ENCODE data around the gene CLEC16A.
"Not testable (repeated sequence)": the region's sequence is repeated elsewhere in the genome, so short reads cannot be mapped to it uniquely, and the experiment has no call there.

Gene CLEC16A

DNA sequence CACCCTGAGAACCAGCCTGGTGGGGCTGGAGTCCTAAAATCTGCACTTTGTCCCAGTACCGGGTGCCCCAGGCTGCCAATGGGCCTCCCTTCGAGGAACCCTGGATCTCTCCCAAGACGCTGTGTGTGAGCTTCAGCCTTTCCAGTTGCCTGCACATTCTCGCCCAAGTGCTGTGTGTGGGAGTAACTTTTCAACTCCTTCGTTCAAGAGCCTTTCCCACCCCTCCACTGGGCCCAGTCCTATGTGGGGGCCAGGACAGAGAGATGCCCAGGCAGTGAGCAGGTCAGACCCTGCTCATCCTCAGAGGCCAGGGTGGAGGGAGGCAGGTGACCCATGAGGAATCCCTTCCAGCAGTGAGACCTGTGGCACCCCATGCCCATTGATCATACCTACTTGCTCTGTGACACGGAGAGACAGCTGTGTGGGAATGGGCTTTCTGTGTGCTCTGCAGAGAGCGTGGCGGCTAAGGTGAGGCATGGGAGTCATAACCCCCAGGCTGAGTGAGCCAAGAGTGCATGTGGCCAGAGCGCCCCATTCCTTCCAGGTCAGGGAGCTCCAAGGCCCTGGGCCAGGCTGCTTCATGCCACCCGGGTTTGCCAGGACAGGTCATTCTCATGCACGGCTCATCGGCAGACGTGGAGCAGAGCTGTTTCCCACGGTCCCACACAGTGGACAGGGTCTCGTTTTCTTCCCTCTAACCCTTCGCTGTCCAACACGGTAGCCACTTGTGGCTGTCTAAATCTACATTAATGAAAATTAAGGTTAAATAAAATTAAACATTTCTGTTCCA, 154.4 kb downstream of the CLEC16A start:
- DNase-seq = peak in 20 of 42 donors; percentile 6 to 71 (median 38)
- intact Hi-C loops (cut with DNase I) = no loop called here

DNA sequence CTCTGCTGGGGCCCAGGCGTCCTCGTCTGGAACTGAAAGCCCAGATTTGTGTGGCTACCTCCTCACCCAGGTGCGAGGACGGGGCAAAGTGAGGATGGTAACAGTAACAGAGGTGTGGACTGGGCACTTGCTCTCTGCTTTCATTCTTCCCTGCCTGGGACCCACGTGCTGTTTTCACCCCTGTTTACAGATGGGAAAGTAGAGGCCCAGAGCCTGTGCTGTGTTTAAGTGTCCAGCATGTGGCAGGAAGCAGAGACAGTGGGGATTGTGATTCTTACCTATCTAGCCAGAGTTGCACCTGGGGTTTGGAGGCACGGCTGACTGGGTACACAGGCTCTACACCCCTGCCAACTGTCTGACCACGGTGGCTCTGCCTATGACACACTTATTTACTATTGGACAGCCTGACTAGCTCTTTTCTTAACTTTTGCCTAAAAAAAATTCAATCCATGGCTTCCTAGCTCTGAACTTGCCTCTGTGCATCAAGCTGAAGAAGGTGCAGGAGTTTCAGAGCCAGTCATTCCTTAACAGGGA, 155.4 kb downstream of the CLEC16A start:
- intact Hi-C loops (cut with DNase I) = no loop called here
- DNase-seq = no peak

DNA sequence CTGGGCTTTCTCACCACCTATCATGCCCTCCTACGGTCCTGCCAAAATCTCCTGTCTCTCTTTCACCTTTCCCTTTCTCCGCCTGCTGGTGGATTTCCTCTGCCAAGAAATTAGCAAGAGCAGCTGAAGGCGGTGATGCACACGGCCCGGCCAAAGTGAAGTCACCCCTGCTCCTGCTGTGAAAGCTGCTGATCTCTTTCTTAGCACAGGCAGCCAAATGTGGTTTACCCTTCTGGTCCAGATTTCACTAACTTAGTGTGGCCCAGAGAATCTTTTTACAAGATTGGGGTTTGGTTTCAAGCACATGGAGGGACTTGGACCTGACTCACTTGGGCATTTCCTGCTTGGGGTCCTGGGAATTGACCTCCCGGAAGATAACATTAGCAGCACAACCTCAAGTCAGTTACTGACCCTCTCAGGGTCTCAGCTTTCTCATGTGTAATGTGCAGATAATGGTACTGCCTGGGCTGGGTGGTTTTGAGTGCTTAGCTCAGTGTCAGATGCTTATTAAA, 155.9 kb downstream of the CLEC16A start:
- DNase-seq = peak in 11 of 42 donors; percentile 8 to 71 (median 30)
- intact Hi-C loops (cut with DNase I) = no loop called here

DNA sequence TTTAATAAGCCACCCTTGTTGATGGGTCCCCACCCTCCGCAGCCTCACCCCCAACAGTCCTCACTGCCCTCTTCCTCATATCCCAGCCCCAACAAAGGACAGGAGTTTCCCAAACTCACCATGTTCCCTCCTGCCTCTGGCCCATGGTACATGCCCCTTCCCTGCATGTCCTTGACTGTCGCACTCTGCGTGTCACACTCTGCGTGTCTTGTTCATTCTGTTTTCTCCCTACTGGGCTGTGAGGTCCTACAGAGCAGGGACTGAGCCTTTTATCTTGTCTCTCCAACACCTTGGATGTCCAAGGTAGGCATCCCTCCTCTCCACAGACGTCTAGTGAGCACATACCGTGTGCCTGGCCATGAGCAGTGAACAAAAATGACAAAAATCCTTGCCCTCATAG, 156.9 kb downstream of the CLEC16A start:
- intact Hi-C loops (cut with DNase I) = no loop called here
- DNase-seq = no peak

DNA sequence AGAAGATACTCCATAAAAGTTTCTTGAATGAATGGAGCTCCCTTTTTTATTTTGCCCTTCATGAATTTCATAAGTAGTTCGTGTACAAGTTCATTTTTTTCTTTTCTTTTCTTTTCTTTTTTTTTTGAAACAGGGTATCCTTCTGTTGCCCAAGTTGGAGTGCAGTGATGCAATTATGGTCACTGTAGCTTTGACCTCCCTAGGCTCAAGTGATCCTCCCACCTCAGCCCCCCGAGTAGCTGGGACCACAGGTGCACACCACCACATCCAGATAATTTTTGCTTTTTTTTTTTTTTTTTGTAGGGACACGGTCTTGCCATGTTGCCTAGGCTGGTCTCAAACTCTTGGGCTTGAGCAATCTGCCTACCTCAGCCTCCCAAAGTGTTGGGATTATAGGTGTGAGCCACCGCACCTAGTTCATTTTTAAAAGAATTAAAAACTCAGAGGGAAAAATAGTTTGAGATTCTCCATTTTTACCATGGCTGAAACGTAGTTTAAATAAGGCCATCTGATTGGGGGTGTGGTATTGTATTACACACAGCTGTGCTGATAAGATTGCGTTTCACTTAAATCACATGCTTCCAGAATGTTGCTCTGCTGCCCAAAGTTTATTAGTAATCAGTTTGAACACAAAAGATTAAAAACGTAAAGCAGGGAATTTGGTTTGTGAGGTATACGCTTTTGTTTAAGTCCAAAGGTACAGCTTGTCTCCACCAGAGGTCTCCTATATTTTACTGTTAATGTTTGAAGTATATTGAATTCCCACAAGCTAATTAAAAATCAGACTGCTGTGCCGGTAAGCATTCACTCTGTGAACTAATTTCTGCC, 157.5 kb downstream of the CLEC16A start:
- intact Hi-C loops (cut with DNase I) = no loop called here
- DNase-seq = no peak

DNA sequence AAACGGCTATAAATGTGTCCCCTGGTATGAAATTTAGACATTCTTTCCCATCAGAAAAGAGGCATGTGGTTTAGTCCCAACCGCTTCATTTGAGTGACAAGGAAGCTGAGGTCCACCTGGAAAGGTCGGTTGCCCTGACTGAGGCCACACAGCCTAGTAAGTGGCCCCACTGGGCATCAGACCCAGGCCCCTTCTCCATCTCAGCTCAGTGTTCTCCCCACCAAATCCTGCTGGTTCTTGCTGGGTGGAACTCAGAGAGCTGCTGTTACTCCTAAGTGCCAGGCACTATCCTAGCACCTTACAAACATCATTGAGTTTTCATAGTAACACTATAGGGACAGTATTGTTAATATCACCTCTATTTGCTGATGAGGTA, 158.1 kb downstream of the CLEC16A start:
- DNase-seq = no peak
- intact Hi-C loops (cut with DNase I) = no loop called here

DNA sequence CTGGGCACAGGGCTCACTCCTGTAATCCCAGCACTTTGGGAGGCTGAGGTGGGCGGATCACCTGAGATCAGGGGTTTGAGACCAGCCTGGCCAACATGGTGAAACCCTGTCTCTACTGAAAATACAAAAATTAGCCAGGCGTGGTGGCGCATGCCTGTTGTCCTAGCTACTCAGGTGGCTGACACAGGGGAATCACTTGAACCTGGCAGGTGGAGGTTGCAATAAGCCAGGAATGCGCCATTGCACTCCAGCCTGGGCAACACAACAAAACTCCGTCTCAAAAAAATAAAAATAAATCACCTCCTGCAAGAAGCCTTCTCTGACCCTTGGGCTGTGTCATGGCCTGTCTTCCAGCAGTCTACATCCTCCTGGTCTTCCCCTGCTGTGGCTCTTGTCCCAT, 158.9 kb downstream of the CLEC16A start:
- intact Hi-C loops (cut with DNase I); DNase-seq: not testable (repeated sequence)

DNA sequence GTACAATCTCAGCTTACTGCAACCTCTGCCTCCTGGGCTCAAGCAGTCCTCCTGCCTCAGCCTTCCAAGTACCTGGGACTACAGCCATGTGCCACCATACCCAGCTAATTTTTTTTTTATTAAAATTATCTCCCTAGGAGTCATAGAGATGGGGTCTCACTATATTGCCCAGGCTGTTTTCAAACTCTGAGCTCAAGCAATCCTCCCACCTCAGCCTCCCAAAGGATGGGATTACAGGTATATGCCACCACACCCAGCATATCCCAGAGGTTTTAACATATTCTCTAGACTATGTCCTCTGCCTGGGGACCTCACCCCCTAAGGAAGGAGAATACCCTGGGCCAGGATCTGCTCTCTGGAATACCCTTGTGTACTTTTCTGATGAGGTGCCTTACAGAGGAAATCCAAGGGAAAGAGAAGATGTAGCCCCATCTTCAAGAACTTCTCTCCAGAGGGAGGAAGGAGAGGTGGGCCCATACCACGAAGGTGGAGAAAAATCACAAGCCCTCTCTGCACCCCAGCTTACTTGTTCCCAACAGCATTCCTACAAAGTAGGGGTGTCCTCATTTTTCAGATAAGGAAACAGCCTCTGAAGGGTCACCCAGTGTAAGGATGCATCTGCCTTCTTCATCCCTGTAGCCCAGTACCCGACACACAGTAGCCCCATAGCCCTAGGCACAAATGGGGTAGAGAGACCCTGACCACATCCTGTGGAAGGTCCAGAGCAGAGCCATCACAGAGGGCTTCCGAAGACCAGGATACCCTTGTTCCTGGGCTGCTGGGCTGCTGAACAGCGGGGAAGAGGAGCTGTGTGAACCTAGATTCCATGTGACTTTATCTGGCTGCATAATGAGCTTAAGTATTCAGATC, 160.0 kb downstream of the CLEC16A start:
- intact Hi-C loops (cut with DNase I) = no loop called here
- no peak for DNase-seq

DNA sequence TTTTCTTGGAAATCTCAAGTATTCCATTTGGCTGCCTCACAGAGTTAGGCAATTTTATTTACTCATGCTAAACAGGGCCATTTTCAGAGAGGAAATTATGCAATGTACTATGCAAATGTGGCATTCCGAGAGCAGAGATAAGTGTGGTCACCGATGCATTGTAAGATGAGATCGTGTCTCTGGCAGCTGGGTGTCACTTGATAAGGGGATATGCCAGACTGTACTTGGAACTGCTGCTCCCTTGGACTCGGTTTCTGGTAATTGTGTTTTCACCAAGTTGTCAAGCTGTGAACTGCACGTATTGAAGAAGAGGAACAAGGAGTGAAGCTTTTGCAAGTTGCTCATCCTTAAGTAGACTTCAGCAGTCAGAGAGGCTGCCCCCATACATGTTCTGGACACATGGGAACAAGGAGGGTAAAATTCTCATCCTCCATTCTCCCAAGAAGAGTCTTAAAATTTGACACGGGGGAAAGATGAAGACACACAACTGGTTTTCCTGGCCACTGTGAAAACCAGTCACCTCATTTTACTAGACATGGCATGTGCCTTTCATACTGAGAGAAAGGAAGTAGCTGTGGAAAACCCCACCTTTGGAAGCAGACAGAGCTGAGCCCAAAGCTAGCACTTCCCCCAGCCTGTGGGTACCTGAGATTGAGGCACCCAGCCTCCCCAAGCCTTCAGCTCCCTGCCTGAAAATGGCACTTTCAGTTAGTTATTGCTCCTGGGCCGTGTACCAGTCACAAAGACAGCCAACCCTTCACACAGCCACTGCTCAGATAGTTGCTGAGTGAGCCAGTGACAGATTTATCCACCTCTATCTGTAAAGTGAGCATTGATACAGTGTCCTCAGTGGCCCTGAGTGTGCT, 160.9 kb downstream of the CLEC16A start:
- intact Hi-C loops (cut with DNase I) = no loop called here
- DNase-seq = no peak

DNA sequence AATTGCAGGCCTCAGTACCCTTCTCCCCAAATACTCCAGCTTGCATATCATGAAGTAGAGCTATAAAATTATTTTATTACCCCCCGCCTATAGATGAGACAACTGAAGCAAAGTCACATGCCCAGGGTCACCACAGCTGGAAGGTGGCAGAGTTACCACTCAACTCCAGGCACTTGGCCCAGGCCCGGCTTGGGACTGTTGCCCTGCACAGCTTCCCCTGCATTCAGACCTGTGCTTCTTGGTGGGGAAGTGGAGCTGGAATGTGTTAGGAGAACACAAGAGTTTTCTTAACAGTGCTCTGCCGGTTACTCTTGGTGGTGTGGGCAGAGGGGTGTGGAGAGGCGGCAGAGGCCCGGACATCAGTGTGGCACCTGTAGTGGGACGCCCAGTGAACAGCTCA, 162.4 kb downstream of the CLEC16A start:
- DNase-seq = no peak
- intact Hi-C loops (cut with DNase I) = no loop called here

DNA sequence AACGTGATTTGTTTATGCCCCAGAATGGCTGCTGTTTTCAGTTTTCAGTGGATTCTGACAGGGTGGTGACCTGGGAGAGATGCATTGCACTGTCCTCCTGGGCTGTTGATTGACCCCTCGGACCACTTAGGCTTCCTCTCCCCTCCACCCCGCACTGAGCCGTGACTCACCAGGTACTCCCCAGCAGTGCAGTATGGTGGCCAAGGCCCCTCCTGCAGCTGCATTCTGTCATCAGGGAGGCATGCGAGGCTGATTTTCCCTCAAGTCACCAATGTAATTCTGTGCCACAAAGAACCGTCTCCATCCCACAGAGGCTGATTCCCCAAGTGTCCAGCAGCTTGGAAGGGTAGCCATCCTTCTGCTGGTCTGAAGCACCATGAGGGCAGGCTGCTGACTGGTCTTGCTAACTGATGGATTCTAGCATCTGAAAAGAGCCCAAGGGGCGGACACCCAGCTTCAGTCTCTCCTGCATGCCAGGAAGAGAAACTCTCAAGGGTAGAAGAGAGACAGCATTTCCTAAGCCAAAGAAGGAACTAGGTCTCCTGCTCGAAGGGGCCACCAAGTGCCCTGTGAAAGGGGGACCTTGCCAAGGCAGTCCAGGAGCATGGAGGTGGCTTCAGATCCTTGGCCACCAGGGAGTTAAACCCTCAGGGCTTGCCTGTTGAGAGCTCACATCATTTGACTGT, 163.6 kb downstream of the CLEC16A start:
- no peak for DNase-seq
- intact Hi-C loops (cut with DNase I) = no loop called here

DNA sequence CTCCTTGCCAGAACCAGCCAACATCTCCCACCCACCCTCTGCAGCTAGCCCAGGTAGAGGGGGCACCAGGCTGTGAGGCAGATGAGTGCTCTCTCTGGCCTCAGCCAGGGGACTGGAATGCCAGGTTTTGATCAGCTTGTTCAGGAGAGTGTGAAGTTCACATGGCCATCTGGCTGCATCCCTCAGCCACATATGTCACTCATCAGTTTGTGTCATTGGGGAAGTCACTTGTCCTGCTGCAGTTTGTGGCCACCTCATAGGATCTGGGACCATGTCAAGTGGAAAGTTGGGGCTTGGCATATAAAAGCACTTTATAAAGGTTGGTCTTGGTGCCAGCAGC, 164.1 kb downstream of the CLEC16A start:
- DNase-seq = no peak
- intact Hi-C loops (cut with DNase I) = no loop called here

DNA sequence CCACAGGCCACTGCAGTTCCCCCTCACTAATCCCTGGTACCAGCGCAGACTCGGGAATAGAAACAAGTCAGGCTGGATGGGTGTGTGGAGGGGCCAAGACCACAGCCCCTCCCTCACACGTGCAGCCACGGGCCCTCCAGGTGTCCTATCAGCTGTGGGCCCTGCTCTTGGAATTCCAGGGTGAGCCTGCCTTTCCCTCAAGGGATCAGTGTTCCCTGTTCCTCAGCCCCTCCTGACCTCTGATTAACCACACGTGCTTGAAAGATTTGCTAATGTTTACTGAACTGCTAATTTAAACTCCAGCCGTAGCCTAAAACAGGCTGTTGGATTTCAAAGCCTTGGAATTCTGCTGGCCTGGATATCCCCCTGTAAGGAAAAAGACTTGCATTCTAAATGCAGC, 165.2 kb downstream of the CLEC16A start:
- intact Hi-C loops (cut with DNase I) = no loop called here
- DNase-seq = no peak

DNA sequence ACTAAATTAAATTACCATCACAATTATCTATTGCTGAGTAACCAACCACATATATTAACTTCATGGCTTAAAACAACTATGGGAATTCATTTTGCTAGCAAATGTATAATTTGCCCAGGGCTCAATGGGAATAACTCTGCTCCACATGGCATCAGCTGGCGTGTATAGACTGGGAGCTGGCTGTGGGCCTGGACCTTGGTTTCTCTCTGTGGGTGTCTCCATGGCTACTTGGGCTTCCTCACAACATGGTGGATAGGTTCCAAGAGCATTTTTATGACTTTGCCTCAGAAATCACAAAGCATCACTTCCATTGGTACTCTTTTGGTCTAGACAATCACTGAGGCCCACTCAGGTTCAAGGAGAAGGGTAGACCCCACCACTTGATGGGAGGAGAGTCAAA, 166.8 kb downstream of the CLEC16A start:
- intact Hi-C loops (cut with DNase I) = no loop called here
- DNase-seq = no peak

DNA sequence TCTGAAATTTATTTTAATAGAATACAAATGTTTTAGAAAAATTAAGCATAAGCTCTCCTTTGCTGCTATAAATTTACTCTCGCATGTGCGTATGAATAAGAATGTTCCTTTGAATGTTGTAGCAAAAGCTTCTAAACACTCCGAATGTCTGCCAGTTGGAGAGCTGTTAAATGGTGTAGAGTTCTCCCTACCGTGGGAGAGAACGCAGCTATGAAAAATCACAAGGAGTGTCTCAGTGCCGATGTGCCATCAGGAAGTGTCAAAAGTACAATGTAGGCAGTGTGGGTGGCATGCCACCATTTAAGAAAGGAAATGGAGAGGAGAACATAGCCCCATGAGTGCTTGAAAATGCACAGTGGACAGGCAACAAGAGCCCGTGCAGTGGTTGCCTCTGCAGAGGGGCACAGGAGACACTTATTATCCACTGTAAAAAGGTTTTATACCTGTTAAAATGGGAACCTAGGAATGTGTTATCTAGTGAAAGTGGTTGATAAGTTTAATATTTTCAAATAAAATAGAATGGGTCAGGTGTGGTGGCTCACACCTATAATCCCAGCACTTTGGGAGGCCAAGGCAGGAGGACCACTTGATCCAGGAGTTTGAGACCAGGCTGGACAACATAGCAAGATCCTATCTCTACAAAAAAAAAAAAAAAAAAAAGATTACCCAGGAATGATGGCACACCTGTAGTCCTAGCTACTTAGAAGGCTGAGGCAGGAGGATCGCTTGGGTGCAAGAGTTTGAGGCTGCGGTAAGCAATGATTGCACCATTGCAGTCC, 167.7 kb downstream of the CLEC16A start:
- intact Hi-C loops (cut with DNase I) = no loop called here
- DNase-seq = peak in 15 of 42 donors; percentile 14 to 77 (median 45)

DNA sequence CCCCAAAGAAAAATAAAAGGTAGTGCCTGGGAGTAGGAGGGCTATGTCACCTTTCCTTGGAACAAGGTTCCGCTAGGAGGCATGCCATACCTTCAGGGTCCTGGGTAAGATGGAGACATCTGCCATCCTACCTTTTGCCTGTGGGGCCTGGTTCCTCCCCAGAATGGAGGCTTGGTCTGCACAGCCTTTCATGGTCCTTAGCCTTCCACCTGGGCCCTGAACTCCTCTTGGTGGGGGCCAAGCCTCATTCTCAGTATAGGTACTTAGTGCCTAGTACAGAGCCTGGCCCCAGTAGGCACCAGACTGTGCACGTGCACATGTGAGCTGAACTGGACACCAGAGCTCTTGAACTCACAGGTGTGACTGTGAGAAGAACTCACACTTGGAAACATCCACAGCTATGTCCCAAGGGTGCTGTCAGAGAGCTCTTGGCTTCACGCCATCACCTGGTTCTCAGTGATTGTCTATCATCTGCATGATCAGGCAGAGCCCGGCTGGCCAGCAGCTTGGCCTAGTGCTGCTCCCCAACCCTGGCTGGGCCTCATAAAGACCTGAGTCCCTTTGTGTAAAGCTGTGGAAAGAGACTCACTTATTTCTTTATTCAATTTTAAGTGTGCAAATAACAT, 168.5 kb downstream of the CLEC16A start:
- no peak for DNase-seq
- intact Hi-C loops (cut with DNase I) = no loop called here

Data from head of caudate nucleus (tissue), 42 donors.